Measurements from ENCODE around the gene PADI4.

- no peak for TF ChIP-seq POLR2AphosphoS5 (IDR thresholded peaks at IDR 0.05; ENCODE audit: low read depth, low read length)
- TF ChIP-seq, protein P1, sequence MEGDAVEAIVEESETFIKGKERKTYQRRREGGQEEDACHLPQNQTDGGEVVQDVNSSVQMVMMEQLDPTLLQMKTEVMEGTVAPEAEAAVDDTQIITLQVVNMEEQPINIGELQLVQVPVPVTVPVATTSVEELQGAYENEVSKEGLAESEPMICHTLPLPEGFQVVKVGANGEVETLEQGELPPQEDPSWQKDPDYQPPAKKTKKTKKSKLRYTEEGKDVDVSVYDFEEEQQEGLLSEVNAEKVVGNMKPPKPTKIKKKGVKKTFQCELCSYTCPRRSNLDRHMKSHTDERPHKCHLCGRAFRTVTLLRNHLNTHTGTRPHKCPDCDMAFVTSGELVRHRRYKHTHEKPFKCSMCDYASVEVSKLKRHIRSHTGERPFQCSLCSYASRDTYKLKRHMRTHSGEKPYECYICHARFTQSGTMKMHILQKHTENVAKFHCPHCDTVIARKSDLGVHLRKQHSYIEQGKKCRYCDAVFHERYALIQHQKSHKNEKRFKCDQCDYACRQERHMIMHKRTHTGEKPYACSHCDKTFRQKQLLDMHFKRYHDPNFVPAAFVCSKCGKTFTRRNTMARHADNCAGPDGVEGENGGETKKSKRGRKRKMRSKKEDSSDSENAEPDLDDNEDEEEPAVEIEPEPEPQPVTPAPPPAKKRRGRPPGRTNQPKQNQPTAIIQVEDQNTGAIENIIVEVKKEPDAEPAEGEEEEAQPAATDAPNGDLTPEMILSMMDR (IDR thresholded peaks at IDR 0.05), result no peak
- TF ChIP-seq, protein P2, sequence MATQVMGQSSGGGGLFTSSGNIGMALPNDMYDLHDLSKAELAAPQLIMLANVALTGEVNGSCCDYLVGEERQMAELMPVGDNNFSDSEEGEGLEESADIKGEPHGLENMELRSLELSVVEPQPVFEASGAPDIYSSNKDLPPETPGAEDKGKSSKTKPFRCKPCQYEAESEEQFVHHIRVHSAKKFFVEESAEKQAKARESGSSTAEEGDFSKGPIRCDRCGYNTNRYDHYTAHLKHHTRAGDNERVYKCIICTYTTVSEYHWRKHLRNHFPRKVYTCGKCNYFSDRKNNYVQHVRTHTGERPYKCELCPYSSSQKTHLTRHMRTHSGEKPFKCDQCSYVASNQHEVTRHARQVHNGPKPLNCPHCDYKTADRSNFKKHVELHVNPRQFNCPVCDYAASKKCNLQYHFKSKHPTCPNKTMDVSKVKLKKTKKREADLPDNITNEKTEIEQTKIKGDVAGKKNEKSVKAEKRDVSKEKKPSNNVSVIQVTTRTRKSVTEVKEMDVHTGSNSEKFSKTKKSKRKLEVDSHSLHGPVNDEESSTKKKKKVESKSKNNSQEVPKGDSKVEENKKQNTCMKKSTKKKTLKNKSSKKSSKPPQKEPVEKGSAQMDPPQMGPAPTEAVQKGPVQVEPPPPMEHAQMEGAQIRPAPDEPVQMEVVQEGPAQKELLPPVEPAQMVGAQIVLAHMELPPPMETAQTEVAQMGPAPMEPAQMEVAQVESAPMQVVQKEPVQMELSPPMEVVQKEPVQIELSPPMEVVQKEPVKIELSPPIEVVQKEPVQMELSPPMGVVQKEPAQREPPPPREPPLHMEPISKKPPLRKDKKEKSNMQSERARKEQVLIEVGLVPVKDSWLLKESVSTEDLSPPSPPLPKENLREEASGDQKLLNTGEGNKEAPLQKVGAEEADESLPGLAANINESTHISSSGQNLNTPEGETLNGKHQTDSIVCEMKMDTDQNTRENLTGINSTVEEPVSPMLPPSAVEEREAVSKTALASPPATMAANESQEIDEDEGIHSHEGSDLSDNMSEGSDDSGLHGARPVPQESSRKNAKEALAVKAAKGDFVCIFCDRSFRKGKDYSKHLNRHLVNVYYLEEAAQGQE (IDR thresholded peaks at IDR 0.05; ENCODE audit: insufficient read depth in 1 of 2, low read depth in 2 of 2, low read length in 1 of 2), result no peak
- TF ChIP-seq SIN3A (IDR thresholded peaks at IDR 0.05; ENCODE audit: borderline replicate concordance, insufficient read depth, low read depth, low read length), result no peak
Measured at GRCh38 chr1:17304151-17304825, 3.7 kb upstream of the PADI4 start.

Data from Panc1 (cell line).